Measurements from ENCODE around the gene CHRNB1.

- TF ChIP-seq POLR2A (IDR thresholded peaks at IDR 0.05; ENCODE audit: low read length): peak; percentile 32
- TF ChIP-seq GATA1 (IDR thresholded peaks at IDR 0.05; ENCODE audit: low read depth, low read length): no peak
Measured at GRCh38 chr17:7479213-7480088, 34.6 kb downstream of the CHRNB1 start, which contains the start of gene ZBTB4.
